Stimulated activated CD8-positive, alpha-beta memory T cell treated with anti-CD3 and anti-CD28 coated beads, Interleukin-4, amount 100 ng/mL, for 24 hours (primary cell): ENCODE data around the gene EEF1AKMT4.
A peak's percentile ranks its signal among the peaks of the same experiment; 100 is the strongest.
"Not testable (repeated sequence)": the region's sequence is repeated elsewhere in the genome, so short reads cannot be mapped to it uniquely, and the experiment has no call there.

Source experiments
- DNase-seq: peaks from one replicate; pipeline ENCODE4 v3.0.0-alpha.2; 2020; ENCODE audit warnings: low read depth

Gene EEF1AKMT4

DNA sequence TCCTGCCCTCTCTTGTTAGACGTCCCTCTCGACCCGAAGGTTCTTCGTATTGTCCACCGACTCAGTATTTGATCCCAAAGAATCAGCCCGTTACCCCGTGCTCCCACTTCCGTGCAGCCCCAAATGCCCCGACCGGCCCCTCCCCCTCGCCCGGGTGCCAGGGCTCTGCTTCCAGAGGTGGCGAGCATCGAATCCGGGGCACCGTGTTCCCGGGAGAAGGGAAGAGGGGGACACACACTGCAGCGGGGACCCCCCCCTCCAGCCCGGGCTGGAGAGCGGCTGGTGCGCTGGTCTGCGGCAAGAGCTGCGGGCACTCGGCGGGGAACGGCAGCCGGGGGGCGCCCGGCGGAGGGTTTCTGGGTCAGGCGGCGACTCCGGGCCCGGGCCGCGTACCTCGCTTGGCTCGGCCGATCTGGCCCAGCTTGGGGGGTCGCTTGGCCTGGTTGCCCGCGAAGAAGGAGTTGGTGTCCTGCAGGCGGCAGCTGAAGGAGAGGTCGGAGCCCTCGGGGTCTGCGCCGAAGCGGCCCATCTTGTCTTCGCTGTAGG is 11.3 kb downstream of the EEF1AKMT4 start:
- no peak for DNase-seq

DNA sequence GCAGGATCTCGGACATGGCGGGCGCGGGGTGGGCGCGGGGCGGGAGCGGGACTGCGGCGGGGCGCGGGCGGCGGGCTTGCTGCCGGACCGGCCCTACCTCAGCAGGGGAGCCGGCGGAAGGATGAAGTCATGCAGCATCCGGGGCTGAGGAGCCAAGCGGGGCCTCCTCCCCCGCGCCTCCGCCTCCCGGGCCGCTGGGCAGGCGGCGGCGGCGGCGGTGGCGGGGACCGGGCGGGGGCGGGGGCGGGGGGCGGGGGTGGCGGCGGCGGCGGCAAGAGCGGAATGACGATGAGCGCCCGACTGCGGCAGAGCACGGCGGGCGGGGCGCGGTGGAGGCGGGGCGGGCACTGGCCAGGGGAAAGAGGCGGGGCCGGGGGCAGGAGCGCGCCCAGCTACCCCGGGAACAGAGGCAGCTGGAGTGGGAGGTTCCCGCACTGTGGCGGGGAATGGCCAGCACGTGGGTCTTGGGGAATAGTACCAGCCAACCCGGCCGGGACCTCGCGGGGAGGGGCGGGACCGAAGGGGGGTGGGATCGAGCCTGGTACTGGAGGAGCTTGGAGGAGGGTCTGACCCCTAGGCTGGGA is 11.9 kb downstream of the EEF1AKMT4 start, which contains the start of gene CAMK2N2:
Gene CAMK2N2, minus strand, starts transcription at position 284 of the 584 bp plus-strand sequence. Its CDS starts 268 bp downstream, at position 16.
- no peak for DNase-seq

DNA sequence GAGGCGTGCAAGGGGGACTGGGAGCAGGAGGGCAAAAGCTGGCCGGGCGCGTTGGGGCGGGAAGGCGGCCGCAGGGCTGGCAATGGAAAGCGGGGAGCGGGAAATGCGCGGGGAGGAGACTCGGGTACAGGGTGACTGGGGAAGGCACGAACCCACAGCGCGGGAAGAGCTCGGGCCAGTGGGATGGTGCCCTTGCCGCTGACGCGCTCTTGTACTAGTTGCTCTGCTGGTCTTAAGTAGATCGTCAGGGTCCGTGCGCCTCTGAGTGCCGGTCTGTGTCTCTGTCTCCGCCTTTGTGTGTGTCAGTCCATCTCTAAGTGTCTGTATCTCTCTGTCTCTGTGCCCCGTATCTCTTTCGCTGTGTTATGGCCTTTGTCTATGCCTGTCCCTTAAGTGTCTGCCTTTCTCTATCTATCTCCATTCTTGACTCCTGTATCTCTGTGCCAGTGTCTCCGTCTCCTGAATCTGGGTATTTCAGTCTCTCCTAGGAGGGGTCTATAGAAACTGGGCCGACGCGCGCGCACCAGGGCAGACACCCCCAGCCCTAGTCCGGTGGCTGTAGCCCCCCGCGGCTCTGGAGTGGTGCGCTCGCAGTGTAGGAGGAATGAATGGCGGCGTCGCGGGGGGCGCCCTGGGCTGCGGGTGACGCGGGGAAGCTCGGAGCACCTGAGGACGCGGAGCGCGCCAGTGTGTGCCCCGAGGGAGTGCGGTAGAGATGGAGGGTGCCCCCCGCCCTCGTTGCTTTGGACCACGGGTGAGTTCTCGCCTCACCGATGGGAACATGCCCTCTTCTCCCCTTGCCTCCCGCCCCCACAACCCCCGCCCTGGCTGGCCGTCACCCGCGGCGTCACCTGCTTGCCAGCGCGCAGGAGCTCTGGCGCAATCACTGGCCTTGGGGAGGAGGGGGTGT is 12.6 kb downstream of the EEF1AKMT4 start:
- no peak for DNase-seq

DNA sequence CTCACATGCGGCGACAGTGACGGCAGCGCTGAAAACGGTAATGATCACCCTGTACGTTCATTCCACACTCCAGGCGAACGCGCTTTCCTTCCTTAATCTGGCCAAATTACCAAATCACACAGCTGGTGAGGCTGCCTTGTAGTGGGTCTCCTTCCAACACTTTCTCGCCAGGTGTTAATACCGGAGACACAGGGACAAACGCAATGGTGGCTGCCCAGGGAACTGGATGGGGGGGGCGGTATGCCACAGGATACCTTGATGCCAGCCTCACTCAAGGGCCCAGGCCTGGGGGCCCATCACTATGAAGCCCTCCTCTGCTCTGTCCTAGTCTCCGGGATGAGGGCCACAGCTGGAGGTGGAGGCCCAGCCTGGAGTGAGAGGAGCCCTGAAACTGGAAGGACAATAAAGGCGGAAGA is 13.3 kb downstream of the EEF1AKMT4 start:
- no peak for DNase-seq

DNA sequence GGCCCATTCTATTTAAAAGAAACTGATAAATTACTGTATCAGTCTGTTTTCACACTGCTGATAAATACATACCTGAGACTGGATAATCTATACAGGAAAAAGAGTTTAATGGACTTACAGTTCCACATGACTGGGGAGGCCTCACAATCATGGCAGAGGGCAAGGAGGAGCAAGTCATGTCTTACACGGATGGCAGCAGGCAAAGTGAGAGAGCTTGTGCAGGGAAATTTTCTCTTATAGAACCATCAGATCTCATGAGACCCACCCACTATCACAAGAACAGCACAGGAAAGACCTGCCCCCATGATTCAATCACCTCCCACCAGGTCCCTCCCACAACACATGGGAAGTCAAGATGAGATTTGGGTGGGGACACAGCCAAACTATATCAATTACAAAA is 17.8 kb downstream of the EEF1AKMT4 start:
- DNase-seq = not testable (repeated sequence)

DNA sequence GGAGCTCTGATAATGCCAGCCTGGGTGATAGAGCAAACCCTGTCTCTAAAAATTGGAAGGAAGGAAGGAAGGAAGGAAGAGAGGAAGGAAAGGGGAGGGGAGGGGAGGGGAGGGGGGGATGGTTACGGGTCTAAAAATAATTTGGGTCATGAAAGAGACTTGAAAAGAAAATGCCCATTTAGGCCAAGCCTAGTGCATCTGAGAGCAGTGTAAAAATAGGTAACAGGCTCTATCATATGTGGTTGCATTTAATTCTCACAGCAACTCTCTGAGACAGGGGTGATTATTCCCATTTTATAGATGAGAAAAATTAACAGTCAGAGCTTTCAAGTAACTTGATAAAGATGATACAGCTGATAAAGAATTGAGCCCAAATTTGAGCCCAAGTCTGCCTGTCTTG is 22.8 kb downstream of the EEF1AKMT4 start:
- DNase-seq = no peak

DNA sequence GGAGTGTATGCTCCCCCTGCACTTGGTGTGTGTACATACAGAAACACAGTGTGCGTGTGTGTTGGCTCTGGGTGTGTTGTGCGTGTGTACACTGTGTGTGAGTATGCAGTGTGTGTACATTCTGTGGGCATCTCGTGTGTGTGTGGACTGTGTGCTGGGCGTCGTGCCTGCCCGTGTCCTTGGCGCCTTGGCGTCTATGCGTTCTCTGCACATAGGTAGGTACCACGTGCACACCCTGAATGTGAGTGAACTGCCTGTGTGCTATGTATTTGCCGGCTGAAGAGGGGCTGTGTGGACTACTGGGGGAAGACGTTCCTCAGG is 25.9 kb downstream of the EEF1AKMT4 start:
- no peak for DNase-seq

DNA sequence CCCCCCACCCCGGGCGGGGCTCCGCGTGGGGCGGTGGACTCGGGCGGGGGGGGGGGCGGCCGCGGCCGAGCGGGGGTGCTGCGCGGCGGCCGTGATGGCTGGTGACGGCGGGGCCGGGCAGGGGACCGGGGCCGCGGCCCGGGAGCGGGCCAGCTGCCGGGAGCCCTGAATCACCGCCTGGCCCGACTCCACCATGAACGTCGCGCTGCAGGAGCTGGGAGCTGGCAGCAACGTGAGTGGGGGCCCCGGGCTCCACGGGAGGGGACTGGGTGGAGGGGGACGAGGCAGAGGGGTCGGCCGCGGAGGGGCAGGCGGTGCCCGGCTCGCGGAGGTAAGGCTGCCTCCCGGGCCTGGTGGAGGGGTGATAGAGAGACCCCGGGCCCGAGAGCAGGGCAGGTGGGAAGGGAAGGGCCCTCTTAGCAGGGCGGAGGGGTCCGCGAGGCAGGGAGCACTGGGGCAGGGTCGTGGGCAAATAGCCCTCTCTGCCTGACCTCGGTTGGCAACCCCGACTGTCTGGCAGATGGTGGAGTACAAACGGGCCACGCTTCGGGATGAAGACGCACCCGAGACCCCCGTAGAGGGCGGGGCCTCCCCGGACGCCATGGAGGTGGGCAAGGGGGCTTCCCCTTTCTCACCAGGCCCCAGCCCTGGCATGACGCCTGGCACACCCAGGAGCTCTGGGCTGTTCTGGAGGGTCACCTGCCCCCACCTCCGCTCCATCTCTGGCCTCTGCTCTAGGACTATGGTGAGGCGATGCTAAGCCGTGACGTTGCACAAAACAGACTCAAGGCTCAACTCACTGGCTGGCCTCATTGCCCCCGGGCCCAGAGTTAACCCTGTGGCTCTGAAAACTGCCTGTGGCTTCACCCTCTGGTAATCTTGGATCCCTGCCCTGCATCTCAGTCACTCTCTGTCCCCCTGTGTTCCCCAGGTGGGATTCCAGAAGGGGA is 26.8 kb downstream of the EEF1AKMT4 start, which contains the start of gene ECE2:
Gene ECE2, plus strand, starts transcription at position 62 of the 950 bp plus-strand sequence. Its CDS starts 132 bp downstream, at position 194.
- no peak for DNase-seq

DNA sequence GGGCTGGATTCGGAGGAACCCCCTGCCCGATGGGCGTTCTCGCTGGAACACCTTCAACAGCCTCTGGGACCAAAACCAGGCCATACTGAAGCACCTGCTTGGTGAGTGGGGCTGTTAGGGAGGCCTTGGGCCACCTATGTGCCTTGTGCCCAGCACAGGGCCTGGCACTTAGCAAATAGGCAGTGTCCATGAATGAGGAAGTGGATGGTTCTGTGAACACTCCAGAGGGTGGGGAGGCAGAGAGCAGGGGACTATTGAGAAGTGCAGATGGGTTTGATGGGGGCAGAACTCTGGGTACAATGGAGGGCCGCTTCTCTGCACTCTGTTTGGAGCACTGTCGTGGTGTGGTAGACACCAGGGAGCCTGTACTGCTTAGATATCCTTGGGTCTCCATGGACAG is 27.9 kb downstream of the EEF1AKMT4 start:
- no peak for DNase-seq

DNA sequence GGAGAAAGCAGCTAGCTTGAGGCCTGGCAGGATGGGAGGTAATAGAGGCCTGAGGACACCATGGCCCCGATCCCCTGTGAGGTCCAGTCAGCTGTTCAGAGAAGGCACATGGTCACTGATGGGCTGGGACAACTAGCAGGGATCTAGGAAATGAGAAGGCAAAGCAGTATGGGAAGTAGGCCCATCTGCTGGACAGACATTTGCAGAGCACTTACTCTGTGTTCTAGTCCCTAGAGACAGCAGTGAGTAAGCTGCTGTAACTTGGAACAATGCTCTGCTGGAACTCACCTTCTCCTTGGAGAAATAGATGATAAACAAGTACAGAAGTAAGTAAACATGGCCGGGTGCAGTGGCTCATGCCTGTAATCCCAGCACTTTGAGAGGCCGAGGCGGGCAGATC is 33.5 kb downstream of the EEF1AKMT4 start:
- DNase-seq = no peak

DNA sequence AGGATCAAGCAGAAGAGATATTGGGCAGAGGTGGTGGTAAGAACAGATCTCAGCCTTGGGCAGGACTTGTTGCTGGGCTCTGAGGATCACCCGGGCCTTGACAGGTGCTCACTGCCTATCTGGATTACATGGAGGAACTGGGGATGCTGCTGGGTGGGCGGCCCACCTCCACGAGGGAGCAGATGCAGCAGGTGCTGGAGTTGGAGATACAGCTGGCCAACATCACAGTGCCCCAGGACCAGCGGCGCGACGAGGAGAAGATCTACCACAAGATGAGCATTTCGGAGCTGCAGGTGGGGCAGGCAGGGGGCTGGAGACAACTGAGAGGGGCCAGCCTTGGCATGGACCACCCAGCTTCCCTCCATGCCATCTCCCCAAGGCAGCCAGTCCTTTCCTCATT is 34.2 kb downstream of the EEF1AKMT4 start:
- DNase-seq = no peak

DNA sequence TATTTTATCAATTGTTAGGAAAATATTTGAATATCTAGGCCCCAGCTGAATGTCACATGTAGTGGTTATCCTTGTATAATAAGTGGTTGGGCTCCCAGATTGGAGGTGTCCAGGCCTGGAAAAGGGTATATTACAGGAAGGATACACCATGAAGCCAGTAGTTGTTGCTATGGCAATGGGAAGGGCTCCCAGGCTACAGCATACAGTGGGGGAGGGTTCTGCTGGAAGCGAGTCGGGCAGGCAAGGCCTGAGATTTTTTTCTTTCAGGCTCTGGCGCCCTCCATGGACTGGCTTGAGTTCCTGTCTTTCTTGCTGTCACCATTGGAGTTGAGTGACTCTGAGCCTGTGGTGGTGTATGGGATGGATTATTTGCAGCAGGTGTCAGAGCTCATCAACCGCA is 35.2 kb downstream of the EEF1AKMT4 start:
- DNase-seq = no peak

DNA sequence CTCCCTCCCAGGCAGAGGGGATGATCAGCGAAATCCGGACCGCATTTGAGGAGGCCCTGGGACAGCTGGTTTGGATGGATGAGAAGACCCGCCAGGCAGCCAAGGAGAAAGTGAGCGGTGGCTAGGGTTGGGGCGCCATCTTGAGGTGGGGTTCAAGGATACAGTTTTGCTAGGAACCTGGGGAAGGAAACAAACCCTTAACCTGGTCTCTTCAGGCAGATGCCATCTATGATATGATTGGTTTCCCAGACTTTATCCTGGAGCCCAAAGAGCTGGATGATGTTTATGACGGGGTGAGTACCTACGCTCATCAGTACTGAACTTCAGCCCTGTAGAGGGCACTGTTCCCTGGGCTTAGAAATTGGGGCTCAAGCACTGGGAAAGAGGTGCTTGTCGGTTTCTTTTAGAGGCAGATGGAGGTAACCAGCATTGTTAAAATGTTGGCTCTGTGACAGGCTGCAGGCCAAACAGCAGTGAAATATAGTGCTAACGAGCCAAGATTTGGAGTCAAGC is 40.0 kb downstream of the EEF1AKMT4 start:
- peak; percentile 50 for DNase-seq

DNA sequence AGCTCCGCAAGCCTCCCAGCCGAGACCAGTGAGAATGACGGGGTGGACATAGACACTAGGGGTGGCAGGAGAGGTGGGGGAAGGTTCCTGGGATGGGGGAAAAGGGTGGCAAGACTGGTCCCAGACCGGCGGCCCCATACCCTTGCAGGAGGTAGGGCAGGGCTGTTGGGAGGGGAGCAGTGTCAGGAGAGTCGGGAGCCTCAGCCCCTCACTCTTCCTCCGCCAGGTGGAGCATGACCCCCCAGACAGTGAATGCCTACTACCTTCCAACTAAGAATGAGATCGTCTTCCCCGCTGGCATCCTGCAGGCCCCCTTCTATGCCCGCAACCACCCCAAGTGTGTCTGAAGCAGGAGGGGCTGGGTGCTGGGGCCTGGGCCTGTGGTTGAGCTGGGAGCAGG is 40.9 kb downstream of the EEF1AKMT4 start:
- no peak for DNase-seq

DNA sequence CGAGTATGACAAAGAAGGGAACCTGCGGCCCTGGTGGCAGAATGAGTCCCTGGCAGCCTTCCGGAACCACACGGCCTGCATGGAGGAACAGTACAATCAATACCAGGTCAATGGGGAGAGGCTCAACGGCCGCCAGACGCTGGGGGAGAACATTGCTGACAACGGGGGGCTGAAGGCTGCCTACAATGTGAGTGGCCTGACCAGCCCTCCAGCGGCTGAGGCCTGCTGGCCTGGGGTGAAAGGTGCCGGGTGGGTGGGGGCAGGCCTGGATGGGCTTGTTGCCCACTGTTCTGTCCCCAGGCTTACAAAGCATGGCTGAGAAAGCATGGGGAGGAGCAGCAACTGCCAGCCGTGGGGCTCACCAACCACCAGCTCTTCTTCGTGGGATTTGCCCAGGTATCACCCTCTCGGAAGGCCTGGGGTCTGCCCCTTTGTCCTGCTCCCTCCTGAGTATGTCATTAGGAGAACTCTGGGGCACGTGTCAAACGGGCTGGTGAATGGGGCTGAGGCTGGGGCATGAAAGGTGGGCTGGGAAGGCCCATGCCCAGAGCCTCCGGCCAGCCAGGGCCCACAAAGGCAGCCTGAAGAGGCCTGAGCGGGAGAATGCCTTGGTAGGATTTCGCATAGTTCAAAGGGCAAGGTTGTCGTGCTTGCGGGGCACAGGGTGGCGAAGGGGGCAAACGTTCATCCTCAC is 41.7 kb downstream of the EEF1AKMT4 start:
- no peak for DNase-seq

DNA sequence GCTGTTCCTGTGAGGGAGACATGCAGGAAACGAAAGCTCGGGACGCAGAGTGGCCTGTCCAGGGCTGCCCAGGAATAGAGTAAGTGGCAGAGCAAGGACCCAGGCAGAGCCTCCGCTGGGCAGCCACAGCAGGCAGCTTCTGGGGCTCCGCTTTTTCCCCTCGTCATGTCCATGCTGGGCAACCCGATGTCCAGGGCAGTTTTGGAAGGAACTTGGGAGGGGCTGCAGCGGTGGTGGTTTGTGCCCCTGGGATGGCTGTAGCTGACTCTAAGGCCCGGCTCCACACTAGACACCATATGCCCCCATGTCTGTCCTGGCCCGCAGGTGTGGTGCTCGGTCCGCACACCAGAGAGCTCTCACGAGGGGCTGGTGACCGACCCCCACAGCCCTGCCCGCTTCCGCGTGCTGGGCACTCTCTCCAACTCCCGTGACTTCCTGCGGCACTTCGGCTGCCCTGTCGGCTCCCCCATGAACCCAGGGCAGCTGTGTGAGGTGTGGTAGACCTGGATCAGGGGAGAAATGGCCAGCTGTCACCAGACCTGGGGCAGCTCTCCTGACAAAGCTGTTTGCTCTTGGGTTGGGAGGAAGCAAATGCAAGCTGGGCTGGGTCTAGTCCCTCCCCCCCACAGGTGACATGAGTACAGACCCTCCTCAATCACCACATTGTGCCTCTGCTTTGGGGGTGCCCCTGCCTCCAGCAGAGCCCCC is 42.4 kb downstream of the EEF1AKMT4 start:
- DNase-seq = no peak

DNA sequence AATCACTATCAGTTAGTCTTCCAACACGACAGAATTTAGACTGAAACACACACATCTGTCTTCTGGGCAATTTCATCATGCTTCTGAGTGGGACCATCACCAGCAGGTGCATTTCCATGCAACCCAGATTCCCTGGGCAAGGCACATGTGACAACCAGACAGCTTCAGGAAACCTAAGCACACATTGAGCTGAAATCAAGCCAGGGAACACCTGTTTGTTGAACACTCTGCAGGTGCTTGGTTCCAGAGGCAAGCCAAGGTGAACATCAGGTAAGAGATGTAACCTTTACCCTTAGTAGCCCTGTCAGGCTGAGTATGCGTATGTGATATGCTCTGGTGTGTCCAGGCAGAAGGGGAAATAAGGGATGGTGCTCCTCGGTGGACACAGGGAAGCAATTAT is 46.3 kb downstream of the EEF1AKMT4 start:
- DNase-seq = no peak

DNA sequence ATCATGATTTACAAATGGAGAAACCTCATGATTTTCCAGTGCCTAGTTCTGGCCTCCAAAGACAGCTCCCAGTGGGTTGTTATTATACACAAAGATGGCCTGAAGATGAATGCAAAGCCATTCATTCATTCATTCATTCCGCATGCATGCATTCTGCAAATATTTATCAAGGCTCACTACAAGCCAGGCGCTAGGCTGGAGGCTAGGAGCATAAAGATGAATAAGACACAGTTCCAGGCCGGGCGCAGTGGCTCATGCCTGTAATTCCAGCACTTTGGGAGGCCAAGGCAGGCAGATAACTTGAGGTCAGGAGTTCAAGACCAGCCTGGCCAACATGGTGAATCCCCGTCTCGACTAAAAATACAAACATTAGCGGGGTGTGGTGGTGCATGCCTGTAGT is 47.1 kb downstream of the EEF1AKMT4 start:
- DNase-seq = no peak

DNA sequence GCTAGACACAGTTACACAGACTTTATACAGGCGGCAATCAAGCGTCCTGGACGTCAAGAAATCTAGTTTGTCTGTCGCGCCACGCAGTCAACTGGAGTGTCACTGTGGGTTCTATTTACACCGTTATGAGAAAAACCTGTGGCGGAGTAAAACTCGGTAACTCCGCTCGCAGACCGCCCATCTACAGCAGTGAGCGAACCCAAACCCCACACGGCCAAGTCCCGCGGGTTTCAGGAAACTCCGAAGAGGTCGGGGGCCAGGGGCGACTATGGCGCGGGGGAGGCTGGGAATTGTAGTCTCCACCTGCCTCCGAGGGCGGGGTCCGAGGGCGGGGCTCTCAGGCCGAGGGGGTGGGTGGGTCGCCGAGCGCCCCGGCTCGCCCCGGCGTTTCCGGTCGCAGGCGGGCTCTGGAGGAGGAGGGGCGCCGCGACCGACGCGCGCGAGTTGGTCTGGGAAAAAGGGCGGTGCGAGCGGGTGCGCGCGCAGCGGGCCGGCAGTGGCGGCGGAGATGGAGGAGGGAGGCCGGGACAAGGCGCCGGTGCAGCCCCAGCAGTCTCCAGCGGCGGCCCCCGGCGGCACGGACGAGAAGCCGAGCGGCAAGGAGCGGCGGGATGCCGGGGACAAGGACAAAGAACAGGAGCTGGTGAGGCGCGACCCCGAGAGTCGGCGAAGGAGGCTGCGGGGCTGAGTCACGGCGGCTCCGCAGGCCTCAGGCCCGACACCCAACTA is 49.5 kb downstream of the EEF1AKMT4 start, which contains the start of gene PSMD2:
Gene PSMD2, plus strand, starts transcription at position 483 of the 729 bp plus-strand sequence. Its CDS starts 26 bp downstream, at position 509.
- peak; percentile 97 for DNase-seq
